Upper lobe of left lung (tissue), 6 donors: ENCODE results near the gene BRCA1. TPM values are rescaled to one million over a fixed set of nuclear protein-coding genes. Genes with fewer than 3 reads are reported as not detected.

ENCODE experiments used
- ATAC-seq, 2 donors: fragments of 200-7000 bp; cut with Tn5 transposase; one replicate each; pipeline ENCODE4 v1.9.1; 2022; ENCODE audit warnings: mild to moderate bottlenecking in 2 of 2, moderate library complexity in 2 of 2; ENCODE audit not compliant: low FRiP score in 2 of 2
- DNase-seq, 2 donors: peaks; one replicate each; pipeline ENCODE4 v3.0.0-alpha.2; 2019 to 2020
- H3K27ac ChIP-seq, 4 donors: fragments of 200-600 bp; sonication (generic); one replicate each; pipeline ENCODE4 v1.5.1; 2016 to 2019
- H3K27me3 ChIP-seq, 4 donors: fragments of 200-600 bp; sonication (generic); one replicate each; pipeline ENCODE4 v1.5.1; 2017 to 2019
- H3K36me3 ChIP-seq, 4 donors: fragments of 200-600 bp; sonication (generic); one replicate each; pipeline ENCODE4 v1.5.1; 2016 to 2019
- H3K4me1 ChIP-seq, 4 donors: fragments of 200-600 bp; sonication (generic); one replicate each; pipeline ENCODE4 v1.5.1; 2018 to 2019
- H3K4me3 ChIP-seq, 4 donors: fragments of 200-600 bp; sonication (generic); one replicate each; pipeline ENCODE4 v1.5.1; 2017 to 2019; ENCODE audit warnings: mild to moderate bottlenecking in 2 of 4, moderate library complexity in 1 of 4
- H3K9me3 ChIP-seq, 4 donors: fragments of 200-600 bp; sonication (generic); one replicate each; pipeline ENCODE4 v1.5.1; 2018 to 2019
- EP300 ChIP-seq, 4 donors: sonication (generic); formaldehyde crosslinking; IDR thresholded peaks; one replicate each; pipeline ENCODE4 v1.5.1; 2017; ENCODE audit warnings: antibody characterized with exemption in 4 of 4, control low read depth in 2 of 4
- POLR2A ChIP-seq, 4 donors: fragments of 450-650 bp; IDR thresholded peaks; one replicate each; pipeline ENCODE4 v1.5.1; 2016 to 2017; ENCODE audit warnings: antibody characterized with exemption in 4 of 4, mild to moderate bottlenecking in 2 of 4
- POLR2AphosphoS5 ChIP-seq, 2 donors: sonication (generic); formaldehyde crosslinking; IDR thresholded peaks; one replicate each; pipeline ENCODE4 v1.5.1; 2017; ENCODE audit warnings: antibody characterized with exemption in 2 of 2
- WGBS, 2 donors: methylation state at CpG; one replicate each; pipeline ENCODE4 v1.1.5; 2017 to 2018; 5-methylcytosine and 5-hydroxymethylcytosine counted together
- total RNA-seq, 6 donors: library from RNA; depleted of rRNA in 4 of 6; stranded (reverse); fragments of >200 nt in 4 of 6; gene quantifications; one replicate each; pipeline versions ENCODE4 v1.1.0 to v1.2.1, GENCODE V29; 2016 to 2021
- TF ChIP-seq, protein P1 (sequence below), 6 experiments: fragments of 450-650 bp in 4 of 6; fragments of 200-600 bp in 2 of 6; sonication (generic) in 2 of 6; IDR thresholded peaks; one replicate each; pipeline ENCODE4 v1.5.1; 2016 to 2019; ENCODE audit warnings: antibody characterized with exemption in 6 of 6
- donor health status: DM: no; HTN: no; CAD: no; lungs with moderate emphysema.
- donor health status: DM: no; HTN: yes; CAD: no; lungs with severe emphysema.

Gene BRCA1
- total RNA-seq, 6 donors from 2014 or later, result 4.3 to 15.7 (median 8.0) TPM

DNA sequence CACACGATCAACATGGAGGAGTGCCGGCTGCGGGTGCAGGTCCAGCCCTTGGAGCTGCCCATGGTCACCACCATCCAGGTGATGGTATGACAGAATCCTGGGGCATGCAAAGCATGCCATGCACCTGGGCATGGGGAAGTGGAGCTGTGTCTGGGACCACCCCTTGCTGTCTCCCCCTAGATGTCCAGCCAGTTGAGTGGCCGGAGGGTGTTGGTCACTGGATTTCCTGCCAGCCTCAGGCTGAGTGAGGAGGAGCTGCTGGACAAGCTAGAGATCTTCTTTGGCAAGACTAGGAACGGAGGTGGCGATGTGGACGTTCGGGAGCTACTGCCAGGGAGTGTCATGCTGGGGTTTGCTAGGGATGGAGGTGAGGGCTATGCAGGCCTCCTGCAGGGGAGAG, 111.9 kb downstream of the BRCA1 start:
- ATAC-seq, result no peak
- Histone ChIP-seq H3K36me3 (peaks cover 0 to 64% (median 38%) of the 10 kb centered on the region in 4 donors), H3K27ac (peak overlapping the region in 3 of 4 donors; percentile 57 to 85 (median 77)), H3K9me3 (no peaks in the 10 kb centered on the region), H3K4me3 (no peak overlapping the region), H3K4me1 (peaks cover 40 to 77% (median 66%) of the 10 kb centered on the region in 4 donors), H3K27me3 (no peaks in the 10 kb centered on the region)
- no peak for DNase-seq
- WGBS, 2 donors, result 82 to 85% methylated on average over 7 to 8 of the region's 8 CpGs
- TF ChIP-seq EP300 (IDR thresholded peaks at IDR 0.05) (no peak), POLR2A (IDR thresholded peaks at IDR 0.05) (no peak)

DNA sequence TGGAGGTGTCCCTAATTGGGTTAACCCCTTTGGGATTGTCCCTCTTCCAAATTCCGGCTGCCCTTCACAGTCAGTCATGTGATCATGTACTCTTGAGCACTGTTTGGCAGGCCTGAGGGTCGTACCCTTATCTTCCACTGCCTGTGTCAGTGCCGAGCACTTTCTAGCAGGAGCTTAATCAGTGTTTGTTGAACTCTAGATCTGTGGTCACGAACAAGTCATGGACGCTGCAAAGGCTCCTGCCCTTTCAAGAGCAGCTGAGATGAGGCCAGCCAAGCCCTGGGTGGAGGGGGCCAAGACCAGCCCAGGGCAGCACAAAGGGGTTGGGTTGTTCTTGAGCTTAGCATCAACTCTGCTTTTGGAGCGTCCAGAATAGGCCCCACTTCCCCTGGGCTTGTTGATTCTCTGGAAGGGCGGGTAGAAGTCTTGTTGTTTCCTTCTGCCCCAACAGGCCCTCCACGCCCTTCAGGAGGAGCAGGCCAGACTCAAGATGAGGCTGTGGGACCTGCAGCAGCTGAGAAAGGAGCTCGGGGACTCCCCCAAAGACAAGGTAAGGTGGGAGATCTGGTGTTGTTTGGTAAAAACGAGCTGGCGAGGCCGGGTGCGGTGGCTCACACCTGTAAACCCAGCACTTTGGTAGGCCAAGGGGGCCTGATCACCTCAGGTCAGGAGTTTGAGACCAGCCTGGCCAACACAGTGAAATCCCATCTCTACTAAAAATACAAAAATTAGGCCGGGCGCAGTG, 113.3 kb downstream of the BRCA1 start:
- H3K27me3 ChIP-seq, result no peaks in the 10 kb centered on the region
- peak overlapping the region in 3 of 4 donors; percentile 8 to 85 (median 58) for H3K27ac ChIP-seq
- H3K9me3 ChIP-seq, result no peaks in the 10 kb centered on the region
- peaks cover 45 to 79% (median 69%) of the 10 kb centered on the region in 4 donors for H3K4me1 ChIP-seq
- H3K4me3 ChIP-seq, result no peak overlapping the region
- 73 to 77% methylated on average over 14 to 15 of the region's 15 CpGs for WGBS, 2 donors
- ATAC-seq, result no peak
- H3K36me3 ChIP-seq, result peaks cover 0 to 50% (median 34%) of the 10 kb centered on the region in 4 donors
- no peak for TF ChIP-seq POLR2A (IDR thresholded peaks at IDR 0.05)
- TF ChIP-seq, protein P1, sequence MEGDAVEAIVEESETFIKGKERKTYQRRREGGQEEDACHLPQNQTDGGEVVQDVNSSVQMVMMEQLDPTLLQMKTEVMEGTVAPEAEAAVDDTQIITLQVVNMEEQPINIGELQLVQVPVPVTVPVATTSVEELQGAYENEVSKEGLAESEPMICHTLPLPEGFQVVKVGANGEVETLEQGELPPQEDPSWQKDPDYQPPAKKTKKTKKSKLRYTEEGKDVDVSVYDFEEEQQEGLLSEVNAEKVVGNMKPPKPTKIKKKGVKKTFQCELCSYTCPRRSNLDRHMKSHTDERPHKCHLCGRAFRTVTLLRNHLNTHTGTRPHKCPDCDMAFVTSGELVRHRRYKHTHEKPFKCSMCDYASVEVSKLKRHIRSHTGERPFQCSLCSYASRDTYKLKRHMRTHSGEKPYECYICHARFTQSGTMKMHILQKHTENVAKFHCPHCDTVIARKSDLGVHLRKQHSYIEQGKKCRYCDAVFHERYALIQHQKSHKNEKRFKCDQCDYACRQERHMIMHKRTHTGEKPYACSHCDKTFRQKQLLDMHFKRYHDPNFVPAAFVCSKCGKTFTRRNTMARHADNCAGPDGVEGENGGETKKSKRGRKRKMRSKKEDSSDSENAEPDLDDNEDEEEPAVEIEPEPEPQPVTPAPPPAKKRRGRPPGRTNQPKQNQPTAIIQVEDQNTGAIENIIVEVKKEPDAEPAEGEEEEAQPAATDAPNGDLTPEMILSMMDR (IDR thresholded peaks at IDR 0.05), result no peak
- no peak for DNase-seq

DNA sequence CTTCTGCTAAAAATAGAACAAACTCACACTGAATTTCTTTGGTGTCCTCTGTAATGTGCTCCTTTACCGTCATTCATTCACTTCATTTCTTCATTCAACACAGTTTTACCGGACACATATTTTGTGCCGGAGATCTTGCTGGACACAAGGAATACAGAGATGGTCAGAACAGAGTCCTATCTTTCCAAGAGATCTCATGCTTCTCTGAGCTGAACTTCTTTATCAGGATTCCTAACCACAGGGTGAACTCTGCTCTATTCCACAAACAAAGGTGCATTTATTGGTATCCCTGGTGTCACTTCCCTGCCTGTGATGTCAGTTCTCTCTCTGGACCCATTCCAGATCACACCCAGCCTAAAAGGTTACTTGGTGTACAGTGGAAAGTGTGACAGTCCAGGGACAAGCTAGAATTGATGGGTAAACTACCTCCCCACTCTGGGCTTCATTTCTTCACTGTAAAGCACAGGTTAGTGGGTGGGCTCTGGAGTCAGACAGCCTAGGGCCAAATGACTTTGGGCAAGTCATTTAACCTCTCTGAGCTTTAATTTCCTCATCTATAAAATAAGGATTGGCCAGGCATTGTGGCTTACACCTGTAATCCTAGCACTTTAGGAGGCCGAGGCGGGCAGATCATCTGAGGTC, 114.4 kb downstream of the BRCA1 start:
- Histone ChIP-seq H3K27ac (peak overlapping the region in 3 of 4 donors; percentile 8 to 85 (median 58)), H3K4me1 (peaks cover 40 to 74% (median 60%) of the 10 kb centered on the region in 4 donors), H3K36me3 (peaks cover 0 to 39% (median 25%) of the 10 kb centered on the region in 4 donors), H3K9me3 (no peaks in the 10 kb centered on the region), H3K4me3 (no peak overlapping the region), H3K27me3 (no peaks in the 10 kb centered on the region)
- ATAC-seq (no peak), DNase-seq (no peak)
- WGBS, 2 donors, result 89 to 93% methylated on average over 5 of the region's 5 CpGs
- TF ChIP-seq EP300 (IDR thresholded peaks at IDR 0.05) (no peak), POLR2A (IDR thresholded peaks at IDR 0.05) (no peak), POLR2AphosphoS5 (IDR thresholded peaks at IDR 0.05) (no peak)
- TF ChIP-seq, protein P1 (IDR thresholded peaks at IDR 0.05), result no peak

DNA sequence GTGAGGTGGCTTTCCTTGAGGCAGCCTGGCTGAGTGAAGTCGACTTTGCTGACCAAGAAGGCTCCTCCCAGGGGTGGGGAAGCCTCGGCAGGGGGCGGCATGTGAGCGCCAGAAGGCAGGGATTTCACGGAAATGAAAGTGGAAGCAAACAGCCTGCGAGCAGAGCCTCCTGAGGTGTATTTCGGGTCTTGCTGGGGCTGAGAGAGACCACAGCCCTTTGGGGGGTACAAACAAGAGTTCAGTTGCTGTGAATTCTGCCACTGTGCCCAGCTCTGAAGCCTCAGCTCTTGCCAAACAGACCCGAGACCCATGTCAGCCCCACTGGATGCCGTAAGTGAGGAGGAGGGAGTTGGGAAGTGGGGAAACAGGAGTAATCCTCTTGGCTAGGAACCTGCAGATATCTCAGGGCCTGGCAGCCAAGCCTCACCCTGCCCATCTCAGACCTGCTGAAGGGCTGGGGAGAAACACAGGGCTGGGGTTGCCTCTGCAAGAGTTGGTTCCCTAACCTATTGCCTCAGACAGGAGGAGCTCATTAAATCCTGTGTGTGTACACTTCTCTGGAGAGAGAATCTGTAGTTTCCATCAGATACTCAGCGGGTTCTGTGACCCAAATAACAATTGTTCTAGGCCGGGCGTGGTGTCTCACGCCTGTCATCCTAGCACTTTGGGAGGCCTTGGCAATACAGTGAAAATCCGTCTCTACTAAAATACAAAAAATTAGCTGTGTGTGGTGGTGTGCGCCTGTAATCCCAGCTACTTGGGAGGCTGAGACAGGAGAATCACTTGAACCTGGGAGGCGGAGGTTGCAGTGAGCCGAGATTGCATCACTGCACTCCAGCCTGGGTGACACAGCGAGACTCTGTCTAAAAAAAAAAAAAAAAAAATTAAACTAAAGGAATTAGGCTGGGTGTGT, 118.3 kb downstream of the BRCA1 start, which contains the start of gene IFI35:
Gene IFI35 (plus strand): TSS at position 146 of the 913 bp plus-strand sequence. CDS start 164 bp downstream, at position 310.
- Histone ChIP-seq H3K4me3 (peak within 1 kb of the TSS; percentile 5 to 80 (median 68)), H3K9me3 (no peaks in the 10 kb centered on the region), H3K27ac (peak within 1 kb of the TSS; percentile 88 to 97 (median 93)), H3K36me3 (peaks cover 10 to 28% (median 24%) of the 10 kb centered on the region in 4 donors), H3K4me1 (peaks cover 21 to 39% (median 31%) of the 10 kb centered on the region in 4 donors), H3K27me3 (no peaks in the 10 kb centered on the region)
- 23 to 32% methylated on average over 17 to 18 of the region's 18 CpGs for WGBS, 2 donors
- DNase-seq (peak; percentile 90 to 92), ATAC-seq (peak; percentile 94 to 95)
- TF ChIP-seq POLR2AphosphoS5 (IDR thresholded peaks at IDR 0.05) (peak; percentile 37 to 80), EP300 (IDR thresholded peaks at IDR 0.05) (no peak), POLR2A (IDR thresholded peaks at IDR 0.05) (peak in 3 of 4 donors; percentile 21 to 65 (median 57))
- TF ChIP-seq, protein P1 (IDR thresholded peaks at IDR 0.05), result peak in 5 of 6 experiments; percentile 27 to 63 (median 29)
